Stimulated activated CD4-positive, alpha-beta T cell treated with anti-CD3 and anti-CD28 coated beads, Interleukin-4, amount 100 ng/mL, for 1 hour (primary cell): Measurements from ENCODE around the gene TMEM135.

Experiments used
- DNase-seq: peaks from one replicate; pipeline ENCODE4 v3.0.0-alpha.2; 2020

Gene TMEM135

GRCh38 chr11:87368151-87368550 is 330.4 kb downstream of the TMEM135 start:
- no peak for DNase-seq

GRCh38 chr11:87368858-87369480 is 331.2 kb downstream of the TMEM135 start:
- no peak for DNase-seq

GRCh38 chr11:87369888-87370287 is 332.2 kb downstream of the TMEM135 start:
- DNase-seq = no peak

GRCh38 chr11:87372065-87372464 is 334.3 kb downstream of the TMEM135 start:
- DNase-seq = no peak
